GM13976 (cell line): ENCODE results near the gene LMF1.

Experiments
- DNase-seq: peaks from one replicate; pipeline ENCODE4 v3.0.0; 2012; ENCODE audit warnings: low spot score
- in situ Hi-C: fragments of 300-500 bp; cut with MboI; formaldehyde crosslinking; loops from one replicate; pipeline ENCODE4 v1.12.0; 2022; ENCODE audit warnings: low sequenced_read_pairs, mixed read lengths, inconsistent platforms; ENCODE audit not compliant: unreplicated experiment
- TF ChIP-seq, protein P1 (sequence below): IDR thresholded peaks from 2 replicates; pipeline ENCODE4 v1.5.1; 2012; ENCODE audit warnings: borderline replicate concordance, mild to moderate bottlenecking; ENCODE audit not compliant: insufficient read depth; ENCODE audit errors: extremely low read depth, missing control alignments, control extremely low read depth

The LMF1 gene

GRCh38 chr16:874366-875181, 96.2 kb downstream of the LMF1 start:
- no peak for DNase-seq
- in situ Hi-C loops = no loop called here
- TF ChIP-seq, protein P1, sequence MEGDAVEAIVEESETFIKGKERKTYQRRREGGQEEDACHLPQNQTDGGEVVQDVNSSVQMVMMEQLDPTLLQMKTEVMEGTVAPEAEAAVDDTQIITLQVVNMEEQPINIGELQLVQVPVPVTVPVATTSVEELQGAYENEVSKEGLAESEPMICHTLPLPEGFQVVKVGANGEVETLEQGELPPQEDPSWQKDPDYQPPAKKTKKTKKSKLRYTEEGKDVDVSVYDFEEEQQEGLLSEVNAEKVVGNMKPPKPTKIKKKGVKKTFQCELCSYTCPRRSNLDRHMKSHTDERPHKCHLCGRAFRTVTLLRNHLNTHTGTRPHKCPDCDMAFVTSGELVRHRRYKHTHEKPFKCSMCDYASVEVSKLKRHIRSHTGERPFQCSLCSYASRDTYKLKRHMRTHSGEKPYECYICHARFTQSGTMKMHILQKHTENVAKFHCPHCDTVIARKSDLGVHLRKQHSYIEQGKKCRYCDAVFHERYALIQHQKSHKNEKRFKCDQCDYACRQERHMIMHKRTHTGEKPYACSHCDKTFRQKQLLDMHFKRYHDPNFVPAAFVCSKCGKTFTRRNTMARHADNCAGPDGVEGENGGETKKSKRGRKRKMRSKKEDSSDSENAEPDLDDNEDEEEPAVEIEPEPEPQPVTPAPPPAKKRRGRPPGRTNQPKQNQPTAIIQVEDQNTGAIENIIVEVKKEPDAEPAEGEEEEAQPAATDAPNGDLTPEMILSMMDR = no peak

DNA sequence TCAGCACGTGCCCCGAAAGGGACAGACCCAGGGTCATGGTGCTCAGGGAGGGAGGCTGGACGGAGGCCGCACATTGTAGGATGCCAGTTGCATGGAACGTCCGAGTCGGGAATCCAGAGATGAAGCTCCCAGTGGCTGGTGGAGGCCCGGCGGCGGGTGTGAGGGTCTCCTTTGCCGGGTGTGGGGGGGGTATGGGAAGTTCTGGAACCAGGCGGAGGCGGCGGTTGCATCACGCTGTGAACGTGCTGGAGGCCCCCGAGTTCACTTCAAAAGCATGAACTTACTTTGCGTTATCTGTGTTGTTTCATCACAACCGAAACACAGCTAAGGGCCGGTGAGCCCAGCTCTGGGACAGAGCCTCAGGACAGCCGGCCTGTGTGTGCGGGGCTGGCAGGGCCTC, 96.9 kb downstream of the LMF1 start:
- TF ChIP-seq, protein P1 = no peak
- in situ Hi-C loops = no loop called here
- DNase-seq = no peak

DNA sequence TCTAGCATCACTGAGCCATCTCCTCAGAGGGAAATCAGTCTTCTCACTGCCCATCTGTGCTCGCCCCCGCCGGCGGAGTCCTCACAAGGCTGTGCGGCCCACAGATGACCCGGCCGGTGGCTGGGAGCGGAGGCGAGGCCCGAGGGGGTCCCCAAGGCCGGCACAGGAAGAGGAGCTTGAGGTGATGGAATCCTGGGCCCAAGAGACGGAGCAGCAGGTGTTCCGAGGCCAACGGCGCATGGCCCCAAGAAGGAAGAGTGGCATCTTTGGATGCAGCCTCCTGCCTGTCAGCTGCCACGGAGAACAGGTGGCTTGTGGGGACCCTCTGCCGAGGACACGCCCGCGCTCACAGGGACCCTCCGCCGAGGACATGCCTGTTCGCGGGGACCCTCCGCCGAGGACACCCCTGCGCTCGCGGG, 97.5 kb downstream of the LMF1 start:
- TF ChIP-seq, protein P1 = no peak
- no peak for DNase-seq
- in situ Hi-C loops = no loop called here

DNA sequence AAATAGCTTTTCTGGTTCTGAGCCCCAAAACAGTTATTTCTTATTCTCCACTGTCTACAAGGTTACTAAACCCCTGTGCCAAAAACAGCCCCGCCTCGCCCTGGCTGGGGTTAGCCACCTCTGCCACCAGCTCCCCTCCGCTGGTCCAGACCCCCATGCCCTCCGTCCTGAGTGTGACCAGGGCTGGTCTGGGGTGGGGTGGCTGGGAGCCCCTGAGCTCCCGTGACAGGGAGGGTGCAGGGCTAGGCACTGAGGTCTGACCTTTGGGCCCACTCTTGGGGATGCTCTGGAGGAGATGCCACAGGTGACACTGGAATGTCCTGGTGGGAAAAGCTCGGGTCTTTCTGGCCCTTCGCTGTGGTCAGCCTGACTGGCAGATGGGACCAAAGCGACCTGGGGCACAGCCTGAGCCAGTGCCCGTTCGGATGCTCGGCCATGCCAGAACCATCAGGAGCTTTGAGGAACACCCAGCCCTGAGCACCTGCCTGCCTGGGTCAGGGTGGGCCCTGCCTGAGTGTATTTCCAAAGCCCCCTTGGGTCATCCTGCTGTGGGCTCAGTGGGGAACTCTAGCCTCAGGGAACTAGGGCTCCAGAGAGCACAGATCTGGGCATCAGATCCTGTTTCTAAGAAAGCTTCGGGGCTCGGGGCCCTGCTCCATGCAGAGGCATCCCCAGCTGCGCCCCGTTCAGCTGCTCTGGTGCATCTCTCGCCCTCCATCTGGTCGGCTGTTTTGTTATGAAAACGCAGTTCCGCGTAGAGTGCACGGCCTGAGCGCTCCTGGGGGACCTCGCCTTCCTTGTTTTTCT, 98.1 kb downstream of the LMF1 start:
- in situ Hi-C loops = no loop called here
- no peak for DNase-seq
- TF ChIP-seq, protein P1 = no peak

DNA sequence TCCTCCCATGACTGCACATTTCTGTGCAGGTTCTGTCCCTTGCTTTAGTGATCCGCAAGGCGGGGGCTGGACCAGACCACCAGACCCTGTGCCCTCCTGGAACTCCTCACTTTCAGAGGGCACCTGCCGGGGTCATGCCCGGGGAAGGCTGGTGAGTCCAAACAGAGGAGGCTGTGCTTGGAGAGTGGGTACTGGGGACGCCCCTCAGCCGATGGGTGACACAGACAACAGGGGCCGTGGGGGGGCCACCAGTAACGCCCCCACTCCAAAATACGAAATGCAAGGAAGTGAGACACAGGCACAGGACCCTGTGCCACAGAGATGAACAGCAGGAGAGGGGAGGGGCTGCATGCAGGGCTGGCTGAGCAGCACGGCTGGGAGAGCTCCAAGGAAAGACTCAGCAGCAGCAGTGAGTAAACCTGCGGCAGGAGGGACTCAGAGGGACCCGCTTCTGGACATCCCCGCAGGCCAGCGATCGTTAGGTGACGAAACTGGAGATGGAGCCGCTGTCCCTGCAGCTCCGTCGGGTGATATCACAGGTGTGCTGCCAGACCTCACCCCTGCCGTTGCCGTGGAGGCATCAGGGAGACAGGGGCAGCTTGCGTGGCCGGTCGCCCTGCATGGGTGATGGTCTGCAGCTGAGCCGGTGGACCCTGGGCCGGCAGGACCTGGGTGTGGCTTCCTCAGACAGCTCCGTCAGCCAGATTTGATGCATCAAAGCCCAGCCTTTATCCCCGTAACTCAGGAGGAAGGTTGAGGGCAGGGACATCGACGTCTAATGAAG, 99.0 kb downstream of the LMF1 start:
- in situ Hi-C loops = no loop called here
- no peak for DNase-seq
- TF ChIP-seq, protein P1 = no peak

DNA sequence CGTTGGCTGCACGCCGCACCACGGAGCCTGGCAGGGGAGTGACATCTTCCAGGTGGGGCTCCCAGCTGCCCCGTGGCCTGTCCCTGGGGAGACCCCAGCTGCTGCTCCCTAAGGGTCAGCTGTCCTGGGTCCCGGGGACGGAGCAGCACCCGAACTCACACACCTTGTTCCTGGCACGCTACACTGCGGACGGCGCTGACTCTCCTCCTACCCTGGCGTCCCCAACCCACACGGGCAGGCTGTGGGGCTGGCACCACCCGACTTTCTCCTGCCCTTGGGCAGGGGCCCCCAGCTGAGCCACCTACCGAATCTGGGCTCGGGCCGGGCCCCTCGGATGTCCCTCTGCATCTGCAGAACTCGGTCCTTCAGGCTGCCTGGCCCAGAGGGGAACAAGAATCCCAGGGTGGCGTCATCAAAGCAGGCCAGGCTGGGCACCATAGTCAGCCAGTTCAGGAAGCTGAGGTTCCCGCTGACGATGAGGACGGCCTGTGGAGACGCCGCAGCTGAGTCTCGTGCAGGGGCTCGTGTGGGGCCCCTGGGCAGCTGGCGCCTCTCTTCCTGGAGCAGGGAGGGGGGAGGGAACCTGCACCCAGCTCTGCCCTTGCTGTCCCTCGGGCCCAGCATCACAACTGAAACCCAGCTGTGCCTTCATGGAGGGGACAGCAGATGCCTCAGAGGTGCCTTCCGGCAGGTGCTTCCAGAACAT, 99.8 kb downstream of the LMF1 start:
- DNase-seq = no peak
- in situ Hi-C loops = no loop called here
- TF ChIP-seq, protein P1 = no peak
